K562 (cell line): Measurements from ENCODE around the gene ZNF641. TPM values are rescaled to one million over a fixed set of nuclear protein-coding genes. Genes with fewer than 3 reads are reported as not detected.

ENCODE experiments used
- E2F1 ChIP-seq: sonication (generic); formaldehyde crosslinking; IDR thresholded peaks from 2 replicates; pipeline ENCODE4 v1.8.1; 2023; ENCODE audit warnings: mild to moderate bottlenecking, missing genetic modification reagents, moderate library complexity
- EP400 ChIP-seq: fragments of 450-650 bp; IDR thresholded peaks from 2 replicates; pipeline ENCODE4 v1.6.1; 2017; ENCODE audit warnings: antibody characterized with exemption, mild to moderate bottlenecking, moderate library complexity
- HNRNPL ChIP-seq: fragments of 200-400 bp; formaldehyde crosslinking; IDR thresholded peaks from 2 replicates; pipeline ENCODE4 v1.6.1; 2017; ENCODE audit warnings: low read depth, mild to moderate bottlenecking, low read length
- HOMEZ ChIP-seq: fragments of 250-450 bp; sonication (Bioruptor Pico); IDR thresholded peaks from 2 replicates; pipeline ENCODE4 v1.4.0; 2020; ENCODE audit warnings: mild to moderate bottlenecking, moderate library complexity
- IFI16 ChIP-seq: fragments of 250-450 bp; sonication (Bioruptor Pico); IDR thresholded peaks from 2 replicates; pipeline ENCODE4 v2.1.2; 2022; ENCODE audit warnings: mild to moderate bottlenecking, inconsistent platforms
- IRF9 ChIP-seq: fragments of 450-650 bp; IDR thresholded peaks from 2 replicates; pipeline ENCODE4 v1.6.1; 2016; ENCODE audit warnings: missing biosample characterization, missing genetic modification characterization
- MAFF ChIP-seq: IDR thresholded peaks from 2 replicates; pipeline ENCODE4 v1.6.1; 2012; ENCODE audit warnings: low read length, improper control_type of control experiment
- NRF1 ChIP-seq, 2 experiments: fragments of 450-650 bp; IDR thresholded peaks in 1 of 2; conservative IDR thresholded peaks in 1 of 2; 2 replicates each; pipeline ENCODE4 v1.6.1; 2014; ENCODE audit warnings: mild to moderate bottlenecking in 2 of 2
- RNF2 ChIP-seq: sonication (generic); IDR thresholded peaks from 2 replicates; pipeline ENCODE4 v1.6.1; 2016
- SOX6 ChIP-seq: fragments of 450-650 bp; IDR thresholded peaks from 2 replicates; pipeline ENCODE4 v1.6.1; 2014; ENCODE audit warnings: mild to moderate bottlenecking
- SUPT5H ChIP-seq: fragments of 450-650 bp; IDR thresholded peaks from 2 replicates; pipeline ENCODE4 v1.6.1; 2016
- TARDBP ChIP-seq: fragments of 450-650 bp; IDR thresholded peaks from 2 replicates; pipeline ENCODE4 v1.6.1; 2016
- TGIF2 ChIP-seq: sonication (generic); formaldehyde crosslinking; IDR thresholded peaks from 2 replicates; pipeline ENCODE4 v1.8.1; 2022; ENCODE audit warnings: mild to moderate bottlenecking, missing genetic modification reagents, moderate library complexity
- TRIM24 ChIP-seq, 2 experiments: fragments of 450-650 bp; IDR thresholded peaks; 2 replicates each; pipeline ENCODE4 v1.6.1; 2016
- ZNF224 ChIP-seq: sonication (generic); formaldehyde crosslinking; IDR thresholded peaks from 2 replicates; pipeline ENCODE4 v1.8.0; 2022; ENCODE audit warnings: mild to moderate bottlenecking, missing genetic modification reagents
- ZNF280B ChIP-seq: fragments of 250-450 bp; sonication (Bioruptor Pico); IDR thresholded peaks from 2 replicates; pipeline ENCODE4 v1.5.1; 2021; ENCODE audit warnings: mild to moderate bottlenecking
- ZNF696 ChIP-seq: fragments of 250-450 bp; sonication (Bioruptor Pico); conservative IDR thresholded peaks from 2 replicates; pipeline ENCODE4 v1.4.0; 2020; ENCODE audit warnings: mild to moderate bottlenecking, moderate library complexity
- polyA plus RNA-seq, 8 experiments: library from polyadenylated mRNA; depleted of rRNA in 4 of 8; stranded (reverse) in 5 of 8; unstranded in 3 of 8; fragments of >200 nt; fragmentation: Nextera tagmentation in 2 of 8; fragmentation: Illumina TruSeq in 1 of 8; extraction: Ambion mirVana in 2 of 8; extraction: Trizol in 1 of 8; gene quantifications; 2 replicates each; pipeline versions ENCODE4 v1.2.1 to v1.2.3, GENCODE V29; 2011 to 2014; ENCODE audit warnings: inconsistent platforms in 1 of 8, missing spikeins in 1 of 8
- total RNA-seq, 7 experiments: library from RNA; depleted of rRNA in 6 of 7; stranded (reverse); fragments of >200 nt in 6 of 7; fragmentation: Illumina TruSeq in 2 of 7; extraction: Trizol in 2 of 7; gene quantifications; 2 replicates each; pipeline versions ENCODE4 v1.2.1 to v1.2.3, GENCODE V29; 2011 to 2021; ENCODE audit warnings: low replicate concordance in 1 of 7
- TF ChIP-seq, protein P1 (sequence below): fragments of 450-650 bp; formaldehyde crosslinking; IDR thresholded peaks from 2 replicates; pipeline ENCODE4 v1.4.0; 2022; ENCODE audit warnings: mild to moderate bottlenecking, moderate library complexity
- TF ChIP-seq, protein P2 (sequence below): sonication (generic); formaldehyde crosslinking; IDR thresholded peaks from 2 replicates; pipeline ENCODE4 v1.8.0; 2022; ENCODE audit warnings: missing genetic modification reagents, mild to moderate bottlenecking, borderline replicate concordance
- TF ChIP-seq, protein P3 (sequence below): IDR thresholded peaks from 2 replicates; pipeline ENCODE4 v1.6.1; 2011; ENCODE audit warnings: borderline replicate concordance, low read depth, mild to moderate bottlenecking, moderate library complexity, low read length; ENCODE audit not compliant: insufficient read depth, poor library complexity, severe bottlenecking

ZNF641 gene
- total and polyA plus RNA-seq, 9 of the 15 experiments (the other 6 are each of a cell fraction or from before 2014, with no cell fraction given) = 2.5 to 15.6 (median 9.2) TPM

GRCh38 chr12:48296586-48297282 is 54.0 kb downstream of the ZNF641 start (continued):
- TF ChIP-seq TGIF2 (CRISPR knock-in tag) (no peak), E2F1 (CRISPR knock-in tag) (0 out of 2 replicates have a peak, but pooled peaks have one; percentile 56), IFI16 (CRISPR knock-in tag) (no peak), RNF2 (peak; percentile 52; the same call in 1 of the 2 replicates), TRIM24 (IDR thresholded peaks at IDR 0.05) (no peak), MAFF (peak; percentile 99), ZNF696 (CRISPR knock-in tag) (no peak), SOX6 (peak; percentile 17; the same call in 1 of the 2 replicates), HNRNPL (no peak), NRF1 (conservative IDR thresholded peaks at IDR 0.05 in 1 of 2, IDR thresholded peaks at IDR 0.05 in 1 of 2) (peak; percentile 92 to 94), SUPT5H (peak; percentile 47; the same call in 1 of the 2 replicates), EP400 (peak; percentile 57), ZNF224 (no peak), ZNF280B (CRISPR knock-in tag) (no peak), IRF9 (tag) (no peak), HOMEZ (CRISPR knock-in tag) (no peak), TARDBP (no peak)
- TF ChIP-seq, protein P1, sequence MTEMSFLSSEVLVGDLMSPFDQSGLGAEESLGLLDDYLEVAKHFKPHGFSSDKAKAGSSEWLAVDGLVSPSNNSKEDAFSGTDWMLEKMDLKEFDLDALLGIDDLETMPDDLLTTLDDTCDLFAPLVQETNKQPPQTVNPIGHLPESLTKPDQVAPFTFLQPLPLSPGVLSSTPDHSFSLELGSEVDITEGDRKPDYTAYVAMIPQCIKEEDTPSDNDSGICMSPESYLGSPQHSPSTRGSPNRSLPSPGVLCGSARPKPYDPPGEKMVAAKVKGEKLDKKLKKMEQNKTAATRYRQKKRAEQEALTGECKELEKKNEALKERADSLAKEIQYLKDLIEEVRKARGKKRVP (CRISPR knock-in tag) = no peak
- TF ChIP-seq, protein P2, sequence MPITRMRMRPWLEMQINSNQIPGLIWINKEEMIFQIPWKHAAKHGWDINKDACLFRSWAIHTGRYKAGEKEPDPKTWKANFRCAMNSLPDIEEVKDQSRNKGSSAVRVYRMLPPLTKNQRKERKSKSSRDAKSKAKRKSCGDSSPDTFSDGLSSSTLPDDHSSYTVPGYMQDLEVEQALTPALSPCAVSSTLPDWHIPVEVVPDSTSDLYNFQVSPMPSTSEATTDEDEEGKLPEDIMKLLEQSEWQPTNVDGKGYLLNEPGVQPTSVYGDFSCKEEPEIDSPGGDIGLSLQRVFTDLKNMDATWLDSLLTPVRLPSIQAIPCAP (CRISPR knock-in tag) = no peak
- TF ChIP-seq, protein P3, sequence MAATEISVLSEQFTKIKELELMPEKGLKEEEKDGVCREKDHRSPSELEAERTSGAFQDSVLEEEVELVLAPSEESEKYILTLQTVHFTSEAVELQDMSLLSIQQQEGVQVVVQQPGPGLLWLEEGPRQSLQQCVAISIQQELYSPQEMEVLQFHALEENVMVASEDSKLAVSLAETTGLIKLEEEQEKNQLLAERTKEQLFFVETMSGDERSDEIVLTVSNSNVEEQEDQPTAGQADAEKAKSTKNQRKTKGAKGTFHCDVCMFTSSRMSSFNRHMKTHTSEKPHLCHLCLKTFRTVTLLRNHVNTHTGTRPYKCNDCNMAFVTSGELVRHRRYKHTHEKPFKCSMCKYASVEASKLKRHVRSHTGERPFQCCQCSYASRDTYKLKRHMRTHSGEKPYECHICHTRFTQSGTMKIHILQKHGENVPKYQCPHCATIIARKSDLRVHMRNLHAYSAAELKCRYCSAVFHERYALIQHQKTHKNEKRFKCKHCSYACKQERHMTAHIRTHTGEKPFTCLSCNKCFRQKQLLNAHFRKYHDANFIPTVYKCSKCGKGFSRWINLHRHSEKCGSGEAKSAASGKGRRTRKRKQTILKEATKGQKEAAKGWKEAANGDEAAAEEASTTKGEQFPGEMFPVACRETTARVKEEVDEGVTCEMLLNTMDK = no peak
